ENCODE results near the gene INSM2.

INSM2 gene

DNA sequence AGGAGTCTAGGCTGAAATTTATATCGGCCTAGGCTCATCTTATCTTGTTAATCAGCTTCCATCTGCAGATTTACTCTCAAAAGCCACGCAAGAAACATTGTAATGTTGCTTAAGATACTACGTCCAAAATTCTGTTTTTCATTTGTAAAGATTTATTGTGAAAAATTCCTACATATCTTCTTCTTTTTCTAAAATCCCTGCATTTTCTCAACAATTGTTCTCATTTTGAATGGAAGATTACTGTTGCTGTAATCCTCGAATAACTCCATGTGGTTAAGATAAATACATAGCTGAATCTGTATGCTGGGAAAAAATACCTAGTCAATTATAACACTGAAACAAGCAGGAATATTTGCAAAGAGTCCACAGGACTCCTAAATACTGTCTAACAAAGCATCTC lies 15.6 kb downstream of the INSM2 start:
- DNase-seq: no peak

DNA sequence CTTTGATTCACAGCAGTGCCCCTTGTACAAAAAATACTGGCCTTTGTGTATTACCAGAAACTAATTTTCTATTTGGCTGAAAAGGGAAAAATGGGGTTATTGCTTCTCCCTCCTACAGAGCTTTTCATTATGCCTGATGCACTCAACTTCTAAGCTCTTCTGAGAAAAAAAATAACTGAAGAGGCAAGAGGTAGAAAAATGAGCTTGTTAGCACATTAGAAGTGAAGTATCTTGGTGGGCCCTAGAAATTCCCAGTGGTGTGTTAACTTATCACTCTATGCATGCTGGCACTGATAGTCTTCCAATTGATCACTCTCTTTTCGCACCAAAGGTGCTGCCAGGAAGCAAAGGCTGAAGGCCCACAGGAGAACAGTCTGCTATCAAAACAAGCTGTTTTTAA lies 17.1 kb downstream of the INSM2 start:
- no peak for DNase-seq

DNA sequence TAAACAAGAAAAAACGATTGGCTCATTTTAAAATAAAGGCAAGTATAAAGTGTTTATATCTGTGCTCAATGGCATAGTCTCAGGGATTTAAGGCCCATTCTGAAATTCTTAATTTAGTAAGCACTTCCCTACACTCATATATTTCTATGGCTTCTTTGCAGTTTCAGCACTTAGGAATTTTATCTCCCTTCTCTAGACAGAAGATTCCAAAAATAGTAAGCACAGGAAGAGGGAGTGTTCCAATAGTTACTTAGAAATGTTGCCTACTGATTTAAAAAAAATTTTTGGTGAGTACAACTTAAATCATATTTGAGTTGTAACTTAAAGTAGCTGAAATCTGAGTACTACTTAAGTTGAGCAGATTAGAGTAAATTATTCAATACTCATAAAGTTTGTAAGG lies 19.8 kb downstream of the INSM2 start:
- DNase-seq: no peak

DNA sequence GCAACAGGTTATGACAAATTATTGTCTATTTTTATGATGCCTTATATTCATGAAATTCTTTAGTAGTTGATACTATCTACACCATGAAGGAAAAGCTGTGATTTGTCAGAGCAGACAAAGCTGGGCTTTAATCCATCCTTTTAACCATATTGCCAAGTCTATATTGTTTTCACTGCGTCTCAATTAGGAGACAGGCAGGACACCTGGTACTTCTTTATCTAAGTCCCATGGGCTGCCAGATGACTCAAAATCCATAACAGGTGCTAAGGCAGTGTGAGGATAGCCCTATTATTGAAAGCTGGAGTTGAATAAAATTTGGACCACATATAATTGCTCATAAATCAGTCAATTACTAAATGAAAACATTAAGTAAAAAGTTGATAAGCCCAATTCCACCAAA lies 22.6 kb downstream of the INSM2 start:
- no peak for DNase-seq

DNA sequence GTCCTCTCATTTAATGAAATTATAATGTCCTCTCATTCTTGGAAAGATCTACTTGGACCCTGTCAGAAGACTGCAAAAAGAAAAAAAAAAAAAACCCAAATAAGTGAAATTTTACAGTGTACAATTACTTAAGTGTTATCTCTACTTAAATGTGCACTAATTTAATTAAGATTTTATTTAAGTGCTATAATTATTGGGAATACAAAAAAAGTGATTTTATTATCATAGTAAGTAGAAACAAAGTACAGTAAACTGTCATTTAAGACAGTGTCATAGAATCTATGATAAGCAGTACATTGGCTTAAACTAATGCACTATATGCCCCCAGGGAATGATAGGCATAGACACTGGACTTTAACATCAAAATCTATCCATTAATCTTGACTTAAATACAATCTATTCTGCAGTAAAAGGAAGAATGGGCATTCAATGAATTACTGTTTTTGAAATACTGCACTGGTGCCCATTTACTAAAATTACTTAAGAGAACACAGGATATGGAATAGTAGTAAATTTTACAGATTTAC lies 23.3 kb downstream of the INSM2 start:
- no peak for DNase-seq

DNA sequence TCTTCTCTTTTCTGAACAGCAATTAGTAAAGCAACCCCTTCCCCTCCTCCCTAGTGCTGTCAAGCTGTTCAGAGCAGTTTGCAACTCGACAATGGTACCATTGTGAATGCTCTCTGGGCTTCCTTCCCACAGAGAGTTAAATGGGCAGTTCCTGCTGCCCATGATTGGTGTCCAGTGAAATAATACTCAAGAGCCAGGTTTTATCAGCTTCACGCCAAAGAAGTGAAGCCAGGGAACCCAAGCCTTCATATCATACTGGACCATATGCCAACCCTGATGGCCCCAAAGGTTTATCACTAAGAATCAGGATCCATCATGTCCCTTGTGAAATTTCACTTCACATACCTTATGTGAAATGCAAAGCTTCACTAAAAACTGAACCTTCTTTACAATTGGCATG lies 24.7 kb downstream of the INSM2 start:
- no peak for DNase-seq

DNA sequence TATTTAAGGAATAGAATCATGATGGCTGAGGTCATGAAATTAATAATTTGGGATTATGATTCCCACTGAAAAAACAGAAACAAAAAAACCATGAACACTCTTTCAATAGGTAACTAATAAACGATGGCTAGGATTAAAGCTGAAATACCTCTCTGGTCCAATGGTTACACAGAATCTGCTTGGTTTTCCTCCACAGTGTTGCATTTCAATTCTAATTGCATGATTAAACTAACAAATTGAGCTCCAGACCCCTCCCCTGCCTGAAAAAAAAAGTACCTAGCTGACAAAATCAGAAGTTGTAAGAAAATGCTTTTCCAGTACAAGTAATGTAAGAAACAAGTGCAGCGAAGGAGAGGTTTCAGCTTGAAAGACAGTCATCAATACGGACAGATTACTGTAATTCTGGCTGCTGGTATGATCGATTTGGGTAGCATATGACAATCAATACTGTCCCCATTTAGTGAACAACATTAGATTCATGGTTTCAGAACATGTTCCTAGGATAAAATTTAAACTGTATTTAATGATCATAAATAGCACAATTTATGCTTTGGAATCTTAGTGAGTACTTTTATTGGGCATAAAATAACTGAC lies 32.0 kb downstream of the INSM2 start:
- no peak for DNase-seq

DNA sequence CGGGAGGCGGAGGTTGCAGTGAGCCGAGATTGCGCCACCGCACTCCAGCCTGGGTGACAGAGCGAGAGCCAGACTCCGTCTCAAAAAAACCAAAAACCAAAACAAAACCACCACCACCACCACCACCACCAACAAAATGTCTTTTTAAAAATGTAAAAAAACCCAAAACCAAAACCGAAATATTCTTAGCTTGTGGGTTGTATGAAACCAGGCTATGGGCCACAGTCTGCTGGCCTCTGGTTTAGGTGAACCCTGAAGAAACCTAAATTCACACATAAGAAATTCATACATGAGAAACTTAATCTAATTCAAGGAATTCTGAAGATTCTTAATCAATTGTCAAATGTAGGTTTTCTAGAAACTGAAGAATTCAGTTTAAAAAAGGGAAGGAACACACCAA lies 37.6 kb downstream of the INSM2 start:
- no peak for DNase-seq

DNA sequence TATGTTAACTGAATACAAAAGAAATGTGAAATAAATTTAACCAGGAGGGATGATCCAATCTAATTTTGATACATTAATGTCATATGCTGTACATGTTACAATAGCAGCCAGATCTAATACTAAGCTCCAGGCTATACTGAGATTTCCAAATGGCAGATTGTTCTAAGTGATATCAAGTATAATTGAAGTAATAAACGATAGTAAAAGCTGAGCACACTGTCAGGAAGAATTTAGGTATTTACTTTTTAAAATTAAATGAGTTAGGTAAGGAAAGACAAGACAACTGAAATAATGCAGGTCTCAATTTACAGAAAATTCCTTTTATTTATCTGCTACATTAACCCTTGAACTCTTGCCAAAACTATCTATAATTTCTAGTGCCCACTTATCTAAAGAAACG lies 39.9 kb downstream of the INSM2 start:
- no peak for DNase-seq

DNA sequence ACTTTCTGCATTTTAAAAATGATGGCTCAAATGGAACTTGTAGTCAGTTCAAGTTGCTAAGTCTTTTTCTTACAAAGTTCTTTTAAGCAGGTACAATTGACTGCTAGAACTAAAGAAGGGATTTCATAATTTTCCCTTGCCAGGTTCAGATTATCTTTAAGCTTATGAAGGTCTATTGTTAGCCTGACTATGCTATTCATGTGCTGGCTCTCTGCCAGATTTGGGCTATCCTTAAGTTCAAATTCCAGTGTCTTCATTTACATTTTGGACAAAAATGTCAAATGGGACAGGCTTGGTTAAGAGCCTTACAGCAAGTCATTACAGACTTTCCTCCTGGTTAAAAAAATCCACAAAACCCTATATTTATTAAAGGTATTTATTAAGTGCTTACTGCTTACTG lies 42.3 kb downstream of the INSM2 start:
- DNase-seq: no peak

DNA sequence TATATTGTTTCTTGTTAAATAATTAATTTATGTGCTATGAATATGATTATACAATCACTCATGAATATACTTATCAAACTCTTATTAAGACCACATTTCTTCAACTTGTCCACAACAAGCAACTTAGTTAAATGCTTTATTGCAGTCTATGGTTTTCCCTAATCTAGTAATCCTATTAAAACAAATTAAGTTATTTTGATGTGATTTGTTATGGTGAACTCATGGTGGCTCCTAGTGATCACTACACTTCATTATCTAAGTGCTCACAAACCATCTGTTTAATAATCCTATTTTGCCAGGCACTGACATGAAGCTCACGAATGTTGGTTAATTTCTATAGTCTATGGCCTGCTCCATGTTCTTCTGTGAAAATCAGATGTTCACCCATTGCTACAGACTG lies 42.9 kb downstream of the INSM2 start:
- no peak for DNase-seq

DNA sequence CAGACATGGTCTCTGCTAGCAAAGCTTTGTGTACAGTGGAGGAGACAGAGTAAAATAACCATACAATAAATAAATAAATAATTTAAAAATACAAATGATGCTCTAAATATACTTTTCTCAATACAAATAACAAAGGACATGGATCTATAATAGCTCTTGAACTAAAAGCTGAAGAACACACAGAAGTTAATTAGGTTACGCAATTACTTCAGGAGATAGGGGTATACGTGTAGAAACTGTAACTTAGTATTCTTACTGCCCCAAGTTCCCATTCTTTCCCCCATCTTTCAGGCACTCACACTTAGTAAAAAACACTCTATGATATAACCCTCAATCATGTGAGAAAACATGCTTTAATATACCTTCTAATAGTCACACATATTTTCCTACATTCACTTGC lies 44.2 kb downstream of the INSM2 start:
- DNase-seq: no peak

DNA sequence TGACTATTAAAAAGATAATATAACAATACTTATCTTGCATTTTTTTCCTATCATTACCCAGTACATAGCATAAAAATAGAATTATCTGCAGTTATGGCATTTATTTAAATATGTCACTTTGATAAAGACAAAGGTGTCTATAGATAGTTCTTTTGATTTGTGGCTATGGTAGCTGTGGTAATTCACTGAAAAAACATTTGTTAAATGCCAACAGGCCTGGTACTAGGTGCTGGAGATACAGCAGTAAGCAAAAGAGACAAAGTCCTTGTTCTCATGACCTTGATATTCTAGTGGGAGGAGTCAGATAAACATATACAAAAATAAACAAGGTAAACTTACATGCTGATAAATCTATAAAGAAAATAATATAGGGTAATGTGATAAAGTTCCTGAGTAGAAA lies 44.7 kb downstream of the INSM2 start:
- no peak for DNase-seq

Measured in activated CD4-positive, CD25-positive, alpha-beta regulatory T cell (primary cell).